DOHH2 (cell line): Measurements from ENCODE around the gene VAC14.
"Not testable (repeated sequence)": the region's sequence is repeated elsewhere in the genome, so short reads cannot be mapped to it uniquely, and the experiment has no call there.

ENCODE experiments used
- H3F3A ChIP-seq: fragments of 200-600 bp; sonication (generic), shearing (Covaris generic); 2 replicates; pipeline ENCODE4 v1.6.0; 2016; ENCODE audit warnings: antibody characterized with exemption, mild to moderate bottlenecking; ENCODE audit not compliant: control insufficient read depth, insufficient read depth
- H3K27ac ChIP-seq: fragments of 200-600 bp; sonication (generic); 2 replicates; pipeline ENCODE4 v1.5.1; 2014; ENCODE audit warnings: low read depth, mild to moderate bottlenecking, low read length, moderate library complexity
- H3K27me3 ChIP-seq: fragments of 200-600 bp; sonication (generic); 2 replicates; pipeline ENCODE4 v1.6.1; 2014; ENCODE audit warnings: mild to moderate bottlenecking, low read length, mixed read lengths; ENCODE audit not compliant: control insufficient read depth
- H3K36me3 ChIP-seq: fragments of 200-600 bp; sonication (generic); 2 replicates; pipeline ENCODE4 v1.6.1; 2014; ENCODE audit warnings: mild to moderate bottlenecking, low read length, moderate library complexity, mixed read lengths; ENCODE audit not compliant: control insufficient read depth
- H3K4me1 ChIP-seq: fragments of 200-600 bp; sonication (generic); 2 replicates; pipeline ENCODE4 v1.6.1; 2014; ENCODE audit warnings: mild to moderate bottlenecking, low read length, mixed read lengths; ENCODE audit not compliant: control insufficient read depth
- H3K4me2 ChIP-seq: fragments of 200-600 bp; sonication (generic); 2 replicates; pipeline ENCODE4 v1.6.0; 2014; ENCODE audit warnings: mild to moderate bottlenecking, low read length, moderate library complexity
- H3K4me3 ChIP-seq: fragments of 200-600 bp; sonication (generic); 2 replicates; pipeline ENCODE4 v1.5.1; 2014; ENCODE audit warnings: mild to moderate bottlenecking, low read length, mixed read lengths
- H3K79me2 ChIP-seq: fragments of 200-600 bp; sonication (generic); 2 replicates; pipeline ENCODE4 v1.6.1; 2014; ENCODE audit warnings: mild to moderate bottlenecking, low read length, mixed read lengths; ENCODE audit not compliant: control insufficient read depth
- H3K9me2 ChIP-seq: fragments of 200-600 bp; sonication (generic); replicated peaks from 2 replicates; pipeline ENCODE4 v1.6.1; 2014; ENCODE audit warnings: mild to moderate bottlenecking, low read length, mixed read lengths; ENCODE audit not compliant: control insufficient read depth
- H3K9me3 ChIP-seq: fragments of 200-600 bp; sonication (generic); 2 replicates; pipeline ENCODE4 v1.6.1; 2014; ENCODE audit warnings: antibody characterized with exemption, low read length, mixed read lengths; ENCODE audit not compliant: control insufficient read depth, insufficient read depth
- H4K20me1 ChIP-seq: fragments of 200-600 bp; sonication (generic); 2 replicates; pipeline ENCODE4 v1.6.0; 2014; ENCODE audit warnings: low read depth, mild to moderate bottlenecking, antibody characterized with exemption, low read length, moderate library complexity; ENCODE audit not compliant: control insufficient read depth, insufficient read depth
- CTCF ChIP-seq: fragments of 200-600 bp; sonication (generic); IDR thresholded peaks from one replicate; pipeline ENCODE4 v1.5.1; 2014; ENCODE audit warnings: antibody characterized with exemption, mild to moderate bottlenecking, low read depth, low read length; ENCODE audit not compliant: poor library complexity, severe bottlenecking
- EZH2phosphoT487 ChIP-seq: fragments of 200-600 bp; sonication (generic); IDR thresholded peaks from 2 replicates; pipeline ENCODE4 v1.6.1; 2017; ENCODE audit warnings: borderline replicate concordance, mild to moderate bottlenecking, antibody characterized with exemption, low read length, moderate library complexity, mixed read lengths

VAC14 gene

GRCh38 chr16:70745536-70746025 lies 55.4 kb downstream of the VAC14 start:
- Histone ChIP-seq H4K20me1 (no peaks in the 10 kb centered on the region), H3K9me3 (no peaks in the 10 kb centered on the region; the same call in 1 of the 2 replicates), H3F3A (no peaks in the 10 kb centered on the region), H3K36me3 (peaks cover 32% of the 10 kb centered on the region), H3K27ac (no peak overlapping the region), H3K79me2 (no peaks in the 10 kb centered on the region), H3K27me3 (no peaks in the 10 kb centered on the region), H3K9me2 (no peaks in the 10 kb centered on the region), H3K4me1 (peaks cover 11% of the 10 kb centered on the region), H3K4me3 (no peak overlapping the region), H3K4me2 (no peak overlapping the region)
- TF ChIP-seq EZH2phosphoT487 (no peak), CTCF (no peak)

- no peaks in the 10 kb centered on the region for H3F3A ChIP-seq
- H3K79me2 ChIP-seq: no peaks in the 10 kb centered on the region
- TF ChIP-seq EZH2phosphoT487 (no peak), CTCF (no peak)
- H3K36me3 ChIP-seq: peaks cover 32% of the 10 kb centered on the region
- H4K20me1 ChIP-seq: no peaks in the 10 kb centered on the region
- no peaks in the 10 kb centered on the region for H3K9me2 ChIP-seq
- H3K9me3 ChIP-seq: no peaks in the 10 kb centered on the region; the same call in 1 of the 2 replicates
- peaks cover 5% of the 10 kb centered on the region for H3K4me1 ChIP-seq
- no peak overlapping the region for H3K4me3 ChIP-seq
- H3K27ac ChIP-seq: no peak overlapping the region
- no peaks in the 10 kb centered on the region for H3K27me3 ChIP-seq
- H3K4me2 ChIP-seq: no peak overlapping the region
These were observed 56.6 kb downstream of the VAC14 start for GRCh38 chr16:70744366-70744765.

DNA sequence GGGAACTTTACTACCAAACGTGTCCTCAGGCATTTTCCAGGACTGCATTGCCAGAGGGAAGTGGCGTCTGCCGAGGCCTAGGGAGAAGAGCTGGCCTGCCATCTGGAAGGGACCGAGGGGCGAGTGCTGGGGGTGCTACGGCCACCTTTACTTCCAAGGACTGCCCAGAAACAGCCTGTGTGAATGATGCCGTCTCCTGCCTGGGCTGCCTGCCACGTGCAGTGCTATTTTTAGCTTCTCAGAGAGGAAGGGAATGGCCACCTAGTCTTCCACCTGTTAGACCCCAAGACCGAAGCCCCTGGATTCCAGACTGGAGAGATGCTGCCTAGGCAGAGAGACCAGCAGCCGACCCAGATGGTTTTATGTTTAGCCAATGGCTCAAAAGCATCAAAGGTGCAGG lies 57.2 kb downstream of the VAC14 start:
- Histone ChIP-seq H3K4me1 (no peaks in the 10 kb centered on the region; the same call in 1 of the 2 replicates), H3K4me2 (no peak overlapping the region), H3K27me3 (no peaks in the 10 kb centered on the region), H3K79me2 (no peaks in the 10 kb centered on the region), H3K4me3 (no peak overlapping the region), H4K20me1 (no peaks in the 10 kb centered on the region), H3K27ac (no peak overlapping the region), H3K9me3 (no peaks in the 10 kb centered on the region; the same call in 1 of the 2 replicates), H3F3A (no peaks in the 10 kb centered on the region), H3K36me3 (peaks cover 32% of the 10 kb centered on the region), H3K9me2 (no peaks in the 10 kb centered on the region)
- TF ChIP-seq CTCF (no peak), EZH2phosphoT487 (no peak)

DNA sequence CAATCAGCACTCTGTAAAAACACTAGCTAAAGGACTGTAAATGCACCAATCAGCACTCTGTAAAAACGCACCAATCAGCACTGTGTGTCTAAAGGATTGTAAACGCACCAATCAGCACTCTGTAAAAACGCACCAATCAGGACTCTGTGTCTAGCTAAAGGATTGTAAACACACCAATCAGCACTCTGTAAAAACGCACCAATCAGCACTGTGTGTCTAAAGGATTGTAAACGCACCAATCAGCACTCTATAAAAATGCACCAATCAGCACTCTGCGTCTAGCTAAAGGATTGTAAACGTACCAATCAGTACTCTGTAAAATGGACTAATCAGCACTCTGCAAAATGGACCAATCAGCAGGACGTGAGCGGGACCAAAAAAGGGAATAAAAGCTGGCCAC lies 58.0 kb downstream of the VAC14 start:
- not testable (repeated sequence) for H3K79me2 ChIP-seq, H3K4me3 ChIP-seq, H3K4me2 ChIP-seq, H3F3A ChIP-seq, H3K9me3 ChIP-seq, H4K20me1 ChIP-seq, H3K27me3 ChIP-seq, H3K27ac ChIP-seq, H3K4me1 ChIP-seq, H3K9me2 ChIP-seq
- peaks cover 32% of the 10 kb centered on the region for H3K36me3 ChIP-seq
